HG03196 (cell line): Measurements from ENCODE around the gene PKN1.
A peak's percentile ranks its signal among the peaks of the same experiment; 100 is the strongest.

ENCODE experiments used
- ATAC-seq: cut with Tn5 transposase; IDR thresholded peaks from one replicate; pipeline ENCODE4 v1.9.1; 2021; ENCODE audit not compliant: unreplicated experiment

Gene PKN1

DNA sequence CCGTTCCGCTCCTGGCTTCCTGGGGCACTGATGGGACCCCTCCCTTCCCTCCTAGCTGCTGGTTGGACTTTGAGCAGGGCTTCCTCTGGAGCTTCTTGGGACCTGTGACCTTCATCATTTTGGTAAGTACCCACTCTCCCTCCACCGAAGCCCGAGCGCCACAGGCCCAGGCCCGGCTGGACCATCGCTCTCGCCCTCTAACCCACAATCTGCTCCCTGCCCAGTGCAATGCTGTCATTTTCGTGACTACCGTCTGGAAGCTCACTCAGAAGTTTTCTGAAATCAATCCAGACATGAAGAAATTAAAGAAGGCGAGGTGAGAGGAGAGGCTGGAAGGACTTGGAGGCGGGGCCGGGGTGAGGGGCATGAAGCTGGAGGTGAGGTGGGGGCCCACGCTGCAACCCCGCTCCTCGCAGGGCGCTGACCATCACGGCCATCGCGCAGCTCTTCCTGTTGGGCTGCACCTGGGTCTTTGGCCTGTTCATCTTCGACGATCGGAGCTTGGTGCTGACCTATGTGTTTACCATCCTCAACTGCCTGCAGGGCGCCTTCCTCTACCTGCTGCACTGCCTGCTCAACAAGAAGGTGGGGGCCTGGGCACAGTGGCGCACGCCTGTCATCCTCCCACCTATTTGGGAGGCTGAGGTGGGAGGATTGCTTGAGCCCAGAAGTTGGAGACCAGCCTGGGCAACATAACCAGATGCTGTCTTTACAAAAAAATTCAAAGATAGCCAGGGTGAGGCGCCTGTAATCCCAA, 26.3 kb upstream of the PKN1 start:
- no peak for ATAC-seq

DNA sequence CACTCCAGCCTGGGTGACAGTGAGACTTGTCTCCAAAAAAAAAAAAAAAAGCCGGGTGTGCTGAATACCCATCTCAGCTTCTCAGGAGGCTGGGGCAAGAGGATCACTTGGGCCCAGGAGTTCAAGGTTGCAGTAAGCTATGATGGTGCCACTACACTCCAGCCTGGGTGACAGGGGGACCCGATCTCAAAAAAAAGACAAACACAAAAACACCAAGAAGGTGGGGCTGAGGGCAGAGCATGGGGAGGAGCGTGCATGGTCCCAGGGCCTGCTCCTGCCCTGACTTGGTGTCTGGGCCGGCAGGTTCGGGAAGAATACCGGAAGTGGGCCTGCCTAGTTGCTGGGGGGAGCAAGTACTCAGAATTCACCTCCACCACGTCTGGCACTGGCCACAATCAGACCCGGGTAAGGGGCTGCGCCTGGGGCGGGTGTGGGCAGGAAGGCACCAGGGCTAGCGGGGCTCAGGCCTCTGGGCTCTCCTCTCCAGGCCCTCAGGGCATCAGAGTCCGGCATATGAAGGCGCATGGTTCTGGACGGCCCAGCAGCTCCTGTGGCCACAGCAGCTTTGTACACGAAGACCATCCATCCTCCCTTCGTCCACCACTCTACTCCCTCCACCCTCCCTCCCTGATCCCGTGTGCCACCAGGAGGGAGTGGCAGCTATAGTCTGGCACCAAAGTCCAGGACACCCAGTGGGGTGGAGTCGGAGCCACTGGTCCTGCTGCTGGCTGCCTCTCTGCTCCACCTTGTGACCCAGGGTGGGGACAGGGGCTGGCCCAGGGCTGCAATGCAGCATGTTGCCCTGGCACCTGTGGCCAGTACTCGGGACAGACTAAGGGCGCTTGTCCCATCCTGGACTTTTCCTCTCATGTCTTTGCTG, 25.3 kb upstream of the PKN1 start:
- no peak for ATAC-seq

- no peak for ATAC-seq
Observed at GRCh38 chr19:14408491-14409145, 24.5 kb upstream of the PKN1 start.

GRCh38 chr19:14409146-14410023, 23.7 kb upstream of the PKN1 start:
- ATAC-seq: no peak

- no peak for ATAC-seq
Observed at GRCh38 chr19:14410091-14411051, 22.7 kb upstream of the PKN1 start.

DNA sequence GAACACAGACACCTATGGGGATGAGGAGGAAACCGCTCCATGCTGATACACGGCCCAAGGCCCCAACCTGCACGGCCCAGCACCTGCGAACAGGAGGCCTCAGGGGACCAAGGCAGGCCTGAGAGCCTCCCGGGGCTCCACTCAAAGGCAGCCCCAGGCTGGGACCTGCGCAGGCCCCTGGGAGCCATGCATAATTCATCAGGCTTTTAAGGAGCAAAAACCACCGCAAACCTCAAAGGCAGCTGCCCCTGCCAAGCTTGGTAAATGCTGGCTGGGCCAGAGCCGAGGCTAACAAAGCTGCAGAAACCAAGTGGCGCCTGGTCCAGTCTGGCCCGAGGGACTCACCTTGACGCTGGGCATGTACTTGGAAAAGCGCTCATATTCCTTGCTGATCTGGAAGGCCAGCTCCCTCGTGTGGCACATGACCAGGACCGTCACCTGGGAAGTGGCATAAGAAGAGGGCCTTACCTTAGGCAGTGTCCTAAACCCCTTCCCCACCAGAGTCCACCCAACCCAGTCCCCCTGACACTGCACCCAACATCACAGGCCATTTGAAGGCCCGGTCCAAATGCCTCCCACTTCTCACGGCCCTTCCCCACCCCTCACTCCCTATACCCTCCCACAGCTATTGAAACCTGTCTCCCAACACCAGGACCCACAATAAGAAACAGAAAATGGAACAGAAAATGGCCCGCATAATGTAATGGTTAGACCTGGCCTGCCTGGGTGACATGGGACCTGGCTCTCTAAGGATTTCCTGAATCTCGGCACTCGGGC, 21.8 kb upstream of the PKN1 start:
- no peak for ATAC-seq

DNA sequence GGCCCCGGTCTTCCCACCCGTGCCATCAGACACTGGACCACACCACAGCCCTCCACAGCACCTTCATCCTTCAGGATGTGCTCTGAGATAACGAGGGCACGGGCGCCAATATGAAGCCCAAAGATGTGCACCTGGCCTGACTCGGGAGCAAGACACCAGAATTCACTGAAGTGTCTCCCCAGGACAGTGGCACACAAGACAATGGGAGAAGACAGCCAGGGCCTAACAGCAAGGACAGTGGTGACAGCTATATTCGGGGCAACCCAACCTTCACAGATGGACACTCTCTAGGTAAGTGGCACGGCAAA, 21.2 kb upstream of the PKN1 start:
- ATAC-seq: no peak

GRCh38 chr19:14412324-14412995, 20.6 kb upstream of the PKN1 start:
- no peak for ATAC-seq

GRCh38 chr19:14412996-14413692, 20.0 kb upstream of the PKN1 start:
- no peak for ATAC-seq

DNA sequence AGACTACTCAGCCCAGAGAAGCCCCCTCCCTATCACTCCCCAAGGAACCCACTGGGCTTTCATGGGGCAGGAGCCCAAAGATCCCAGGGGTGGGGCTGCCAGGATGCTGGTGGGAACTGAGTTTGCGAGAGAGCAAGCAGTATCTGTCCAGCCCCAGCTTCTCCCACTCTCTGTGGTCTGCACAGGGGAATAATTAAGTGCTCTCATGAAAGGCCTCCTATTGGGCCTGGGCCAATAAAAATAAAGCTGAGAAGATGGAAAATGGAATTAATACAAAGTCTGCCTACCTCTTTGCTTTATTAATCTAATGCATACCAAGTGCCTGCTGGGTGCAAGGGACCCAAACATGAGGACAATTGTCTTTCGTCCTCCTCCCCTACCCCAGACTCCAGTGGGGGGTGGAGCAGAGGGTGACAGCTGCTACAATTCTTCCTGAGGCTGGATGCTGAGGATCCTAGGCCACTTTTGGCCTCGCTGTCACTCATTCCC, 19.4 kb upstream of the PKN1 start:
- ATAC-seq: no peak

DNA sequence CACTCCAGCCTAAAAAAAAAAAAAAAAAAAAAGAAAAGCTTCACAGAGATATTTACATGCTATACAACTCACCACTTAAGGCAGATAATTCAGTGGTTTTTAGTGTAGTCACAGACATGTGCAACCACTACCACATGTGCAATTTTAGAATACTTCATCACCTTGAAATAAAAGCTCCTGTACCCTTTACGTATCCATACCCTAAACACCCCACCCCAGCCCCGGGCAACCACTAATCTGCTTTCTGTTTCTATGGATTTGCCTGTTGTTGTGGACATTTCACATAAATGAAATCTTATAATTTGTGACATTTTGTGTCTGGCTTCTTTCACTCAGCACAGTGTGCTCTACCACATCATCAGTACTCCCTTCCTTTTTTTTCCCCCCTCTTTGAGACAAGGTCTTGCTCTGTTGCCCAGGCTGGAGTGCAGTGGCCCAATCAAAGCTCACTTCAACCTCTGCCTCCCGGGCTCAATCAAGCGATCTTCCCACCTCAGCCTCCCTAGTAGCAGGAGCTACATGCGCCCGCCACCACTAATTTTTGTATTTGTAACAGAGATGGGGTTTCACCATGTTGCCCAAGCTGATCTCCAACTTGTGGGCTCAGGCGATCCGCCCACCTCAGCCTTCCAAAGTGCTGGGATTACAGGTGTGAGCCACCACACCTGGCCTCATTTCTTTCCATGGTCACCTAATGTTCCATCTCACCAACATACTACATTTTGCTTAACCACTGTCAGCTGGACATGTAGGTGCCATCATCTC, 18.0 kb upstream of the PKN1 start:
- ATAC-seq: no peak

DNA sequence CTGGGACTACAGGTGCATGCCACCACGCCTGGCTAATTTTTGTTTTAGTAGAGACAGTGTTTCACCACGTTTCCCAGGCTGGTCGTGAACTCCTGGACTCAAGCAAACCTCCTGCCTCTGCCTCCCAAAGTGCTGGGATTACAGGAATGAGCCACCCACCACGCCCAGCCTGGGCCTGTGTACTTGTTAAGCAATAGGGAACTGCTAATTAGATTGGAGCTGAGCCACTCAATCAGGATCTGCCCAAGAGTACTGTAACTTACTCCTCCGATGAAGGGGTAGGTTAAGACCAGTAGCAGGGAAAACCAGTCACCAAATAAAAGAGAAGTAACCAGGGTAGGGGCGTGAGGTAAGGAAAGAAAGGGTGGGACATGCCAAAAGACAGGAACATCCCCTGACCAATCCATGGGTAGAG, 16.3 kb upstream of the PKN1 start:
- ATAC-seq: no peak

DNA sequence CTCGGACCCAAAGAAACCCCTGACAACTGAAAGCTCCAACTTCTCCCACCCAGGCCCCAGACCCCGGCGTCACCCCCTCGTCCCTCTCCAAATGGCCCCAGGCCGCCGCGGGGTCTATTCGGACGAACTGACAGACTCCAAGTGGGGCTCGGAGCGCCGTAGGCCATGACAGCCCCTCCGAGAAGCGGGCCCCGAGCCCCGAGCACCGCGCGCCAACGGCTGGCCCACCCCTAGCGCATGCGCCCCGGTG, 14.3 kb upstream of the PKN1 start:
- peak; percentile 40 for ATAC-seq

- peak; percentile 87 for ATAC-seq
Observed at GRCh38 chr19:14419106-14419813, 13.8 kb upstream of the PKN1 start, which contains the start of gene DDX39A. TSS of gene DDX39A (minus strand) at chr19:14419341. CDS start at chr19:14413220, 6,121 bp downstream.

- no peak for ATAC-seq
Observed at GRCh38 chr19:14425696-14426138, 7.4 kb upstream of the PKN1 start.

- no peak for ATAC-seq
Observed at GRCh38 chr19:14427461-14427860, 5.6 kb upstream of the PKN1 start.
